GM19463 (cell line): ENCODE results near the gene ABHD4.
"Not testable (repeated sequence)": the region's sequence is repeated elsewhere in the genome, so short reads cannot be mapped to it uniquely, and the experiment has no call there.

ENCODE experiments used
- ATAC-seq: cut with Tn5 transposase; IDR thresholded peaks from one replicate; pipeline ENCODE4 v1.9.1; 2021; ENCODE audit warnings: mild to moderate bottlenecking, moderate library complexity; ENCODE audit not compliant: unreplicated experiment

ABHD4 gene, protein sequence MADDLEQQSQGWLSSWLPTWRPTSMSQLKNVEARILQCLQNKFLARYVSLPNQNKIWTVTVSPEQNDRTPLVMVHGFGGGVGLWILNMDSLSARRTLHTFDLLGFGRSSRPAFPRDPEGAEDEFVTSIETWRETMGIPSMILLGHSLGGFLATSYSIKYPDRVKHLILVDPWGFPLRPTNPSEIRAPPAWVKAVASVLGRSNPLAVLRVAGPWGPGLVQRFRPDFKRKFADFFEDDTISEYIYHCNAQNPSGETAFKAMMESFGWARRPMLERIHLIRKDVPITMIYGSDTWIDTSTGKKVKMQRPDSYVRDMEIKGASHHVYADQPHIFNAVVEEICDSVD

DNA sequence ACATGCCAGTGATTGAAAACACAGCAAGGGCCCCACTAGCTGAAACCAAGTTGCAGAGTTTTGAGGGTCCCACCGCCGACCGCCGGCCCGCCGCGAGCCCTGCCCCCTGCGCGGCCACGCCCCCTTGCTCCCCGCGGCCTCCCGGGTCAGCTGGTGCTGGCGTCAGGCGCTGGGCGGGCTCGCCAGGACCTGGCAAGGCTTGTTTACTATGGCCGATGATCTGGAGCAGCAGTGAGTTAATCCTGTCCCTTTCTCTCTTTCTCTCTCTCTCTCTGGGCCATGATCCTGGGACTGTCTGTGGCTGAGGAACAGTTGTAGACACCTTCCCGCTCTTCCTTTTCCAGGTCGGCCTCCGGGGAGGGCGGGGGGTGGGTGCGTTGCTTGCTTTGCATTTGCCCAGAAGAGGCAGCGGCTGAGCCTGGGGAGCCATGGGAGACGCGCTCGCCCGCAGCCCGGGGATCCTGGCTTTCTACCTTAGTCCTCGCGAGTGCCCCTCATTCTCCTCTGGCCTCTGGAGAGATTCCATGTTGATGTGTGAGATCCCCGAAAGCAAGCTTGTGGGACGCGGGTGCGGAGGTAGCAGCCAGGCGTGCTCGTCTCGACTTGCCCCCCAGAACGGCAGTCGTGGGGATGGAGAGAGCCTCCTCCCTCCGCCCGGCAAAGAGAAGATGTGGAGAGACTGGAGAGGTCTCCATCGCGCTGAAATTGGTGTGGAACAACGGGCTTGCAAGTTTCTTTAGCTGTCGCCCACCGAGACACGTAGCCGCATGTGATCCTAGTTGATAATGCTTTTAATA, at the start of gene ABHD4:
Gene ABHD4 (plus strand): TSS at position 202 of the 797 bp plus-strand sequence. CDS start 7 bp downstream, at position 209.
- peak; percentile 74 for ATAC-seq

DNA sequence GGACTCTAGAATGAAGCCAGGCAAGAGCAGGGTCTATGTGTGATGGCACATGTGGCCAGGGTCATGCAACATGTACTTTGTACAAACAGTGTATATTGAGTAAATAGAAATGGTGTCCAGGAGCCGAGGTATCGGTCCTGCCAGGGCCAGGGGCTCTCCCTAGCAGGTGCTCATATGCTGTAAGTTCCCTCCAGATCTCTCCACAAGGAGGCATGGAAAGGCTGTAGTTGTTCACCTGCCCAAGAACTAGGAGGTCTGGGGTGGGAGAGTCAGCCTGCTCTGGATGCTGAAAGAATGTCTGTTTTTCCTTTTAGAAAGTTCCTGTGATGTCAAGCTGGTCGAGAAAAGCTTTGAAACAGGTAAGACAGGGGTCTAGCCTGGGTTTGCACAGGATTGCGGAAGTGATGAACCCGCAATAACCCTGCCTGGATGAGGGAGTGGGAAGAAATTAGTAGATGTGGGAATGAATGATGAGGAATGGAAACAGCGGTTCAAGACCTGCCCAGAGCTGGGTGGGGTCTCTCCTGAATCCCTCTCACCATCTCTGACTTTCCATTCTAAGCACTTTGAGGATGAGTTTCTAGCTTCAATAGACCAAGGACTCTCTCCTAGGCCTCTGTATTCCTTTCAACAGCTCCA, 48.7 kb upstream of the ABHD4 start:
- ATAC-seq: no peak

DNA sequence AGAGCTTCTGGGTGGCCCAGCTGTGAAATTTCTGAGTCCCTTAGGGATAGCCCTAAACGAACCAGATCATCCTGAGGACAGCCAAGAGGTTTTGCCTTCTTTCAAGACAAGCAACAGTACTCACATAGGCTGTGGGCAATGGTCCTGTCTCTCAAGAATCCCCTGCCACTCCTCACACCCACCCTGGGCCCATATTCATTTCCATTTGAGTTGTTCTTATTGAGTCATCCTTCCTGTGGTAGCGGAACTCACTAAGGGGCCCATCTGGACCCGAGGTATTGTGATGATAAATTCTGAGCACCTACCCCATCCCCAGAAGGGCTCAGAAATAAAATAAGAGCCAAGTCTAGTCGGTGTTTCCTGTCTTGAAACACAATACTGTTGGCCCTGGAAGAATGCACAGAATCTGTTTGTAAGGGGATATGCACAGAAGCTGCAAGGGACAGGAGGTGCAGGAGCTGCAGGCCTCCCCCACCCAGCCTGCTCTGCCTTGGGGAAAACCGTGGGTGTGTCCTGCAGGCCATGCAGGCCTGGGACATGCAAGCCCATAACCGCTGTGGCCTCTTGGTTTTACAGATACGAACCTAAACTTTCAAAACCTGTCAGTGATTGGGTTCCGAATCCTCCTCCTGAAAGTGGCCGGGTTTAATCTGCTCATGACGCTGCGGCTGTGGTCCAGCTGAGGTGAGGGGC, 48.0 kb upstream of the ABHD4 start:
- ATAC-seq: peak; percentile 74

DNA sequence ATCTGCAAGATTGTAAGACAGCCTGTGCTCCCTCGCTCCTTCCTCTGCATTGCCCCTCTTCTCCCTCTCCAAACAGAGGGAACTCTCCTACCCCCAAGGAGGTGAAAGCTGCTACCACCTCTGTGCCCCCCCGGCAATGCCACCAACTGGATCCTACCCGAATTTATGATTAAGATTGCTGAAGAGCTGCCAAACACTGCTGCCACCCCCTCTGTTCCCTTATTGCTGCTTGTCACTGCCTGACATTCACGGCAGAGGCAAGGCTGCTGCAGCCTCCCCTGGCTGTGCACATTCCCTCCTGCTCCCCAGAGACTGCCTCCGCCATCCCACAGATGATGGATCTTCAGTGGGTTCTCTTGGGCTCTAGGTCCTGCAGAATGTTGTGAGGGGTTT, 46.5 kb upstream of the ABHD4 start:
- no peak for ATAC-seq

DNA sequence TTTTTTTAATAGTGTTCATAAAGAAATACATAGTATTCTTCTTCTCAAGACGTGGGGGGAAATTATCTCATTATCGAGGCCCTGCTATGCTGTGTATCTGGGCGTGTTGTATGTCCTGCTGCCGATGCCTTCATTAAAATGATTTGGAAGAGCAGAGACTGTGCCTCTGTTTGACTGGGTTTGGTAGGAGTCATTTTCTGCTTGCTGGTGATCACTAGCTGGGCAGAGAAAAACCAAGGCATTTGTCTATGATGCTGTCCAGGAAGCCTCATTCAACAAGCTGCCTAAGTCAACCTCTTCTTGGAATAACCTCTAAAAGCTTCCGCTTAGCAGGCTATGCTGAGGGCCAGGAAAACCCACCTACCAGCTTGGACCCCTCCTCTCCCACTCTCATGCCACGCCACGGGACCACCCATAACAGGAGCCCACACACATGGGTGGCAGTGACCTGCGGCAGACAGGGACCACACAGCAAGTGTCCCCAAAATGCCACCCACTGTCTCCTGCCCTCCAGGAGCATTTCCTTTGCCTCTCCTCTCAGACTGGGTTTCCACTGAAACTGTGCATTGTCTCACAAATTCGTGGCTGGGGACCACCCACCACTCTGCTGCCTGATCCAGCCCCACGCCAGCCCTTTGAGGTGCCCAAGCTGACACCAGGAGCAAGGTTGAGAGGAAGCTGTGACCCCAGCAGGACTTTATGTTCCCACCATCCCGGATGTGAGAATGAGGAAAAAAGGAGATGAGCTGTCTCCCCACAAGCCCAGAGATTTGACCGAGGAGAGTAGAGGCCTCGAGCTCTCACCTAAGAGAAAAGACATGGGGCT, 45.9 kb upstream of the ABHD4 start:
- ATAC-seq: no peak

DNA sequence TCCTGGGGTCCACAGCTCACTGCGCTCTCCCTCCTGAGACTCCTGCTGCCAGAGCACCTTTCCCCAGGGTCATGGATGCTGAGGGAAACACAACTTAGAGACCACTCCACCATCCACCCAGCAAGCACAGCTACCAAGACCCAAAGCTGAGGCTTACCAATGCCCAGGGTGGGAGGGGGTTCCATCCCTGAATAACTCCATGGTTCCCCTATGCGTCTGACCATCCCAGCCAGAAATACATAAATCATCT, 45.3 kb upstream of the ABHD4 start:
- ATAC-seq: no peak

DNA sequence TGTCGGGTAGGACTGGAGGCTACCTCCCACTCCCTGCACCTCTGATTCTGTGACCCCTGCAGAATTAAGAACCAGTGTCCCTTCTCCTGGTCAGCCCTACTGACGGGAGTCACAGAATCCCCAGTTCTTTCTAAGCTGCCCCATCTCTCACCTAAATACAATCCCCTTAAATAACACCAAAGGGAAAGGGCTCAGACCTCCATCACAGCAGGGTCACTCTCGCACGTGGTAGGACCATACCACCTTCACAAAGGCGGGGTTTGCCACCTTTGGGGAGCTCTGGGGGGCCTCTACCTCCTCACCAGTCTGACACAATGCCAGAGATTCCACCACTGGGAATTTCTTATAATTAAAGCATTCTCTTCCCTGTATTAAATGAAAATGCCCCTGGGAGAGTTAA, 44.7 kb upstream of the ABHD4 start:
- no peak for ATAC-seq

DNA sequence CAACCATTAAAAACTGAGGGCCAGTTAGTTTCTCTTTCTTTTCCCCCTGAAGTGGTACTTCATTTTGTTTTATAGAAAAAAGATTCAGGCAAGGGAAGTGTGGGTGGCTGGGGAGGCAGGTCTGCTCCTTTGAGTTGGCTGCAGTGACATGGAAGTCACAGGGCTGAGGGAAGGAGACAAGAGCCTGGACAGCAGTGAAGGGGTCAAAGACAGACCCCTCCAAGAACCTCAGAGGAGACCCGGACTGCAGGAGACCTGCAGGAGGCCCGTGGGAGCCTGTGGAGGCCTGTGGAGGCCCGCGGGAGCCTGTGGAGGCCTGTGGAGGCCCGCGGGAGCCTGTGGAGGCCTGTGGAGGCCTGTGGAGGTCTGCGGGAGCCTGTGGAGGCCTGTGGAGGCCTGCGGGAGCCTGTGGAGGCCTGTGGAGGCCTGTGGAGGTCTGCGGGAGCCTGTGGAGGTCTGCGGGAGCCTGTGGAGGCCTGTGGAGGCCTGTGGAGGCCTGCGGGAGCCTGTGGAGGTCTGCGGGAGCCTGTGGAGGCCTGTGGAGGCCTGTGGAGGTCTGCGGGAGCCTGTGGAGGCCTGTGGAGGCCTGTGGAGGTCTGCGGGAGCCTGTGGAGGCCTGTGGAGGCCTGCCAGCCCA, 44.1 kb upstream of the ABHD4 start:
- ATAC-seq: not testable (repeated sequence)

DNA sequence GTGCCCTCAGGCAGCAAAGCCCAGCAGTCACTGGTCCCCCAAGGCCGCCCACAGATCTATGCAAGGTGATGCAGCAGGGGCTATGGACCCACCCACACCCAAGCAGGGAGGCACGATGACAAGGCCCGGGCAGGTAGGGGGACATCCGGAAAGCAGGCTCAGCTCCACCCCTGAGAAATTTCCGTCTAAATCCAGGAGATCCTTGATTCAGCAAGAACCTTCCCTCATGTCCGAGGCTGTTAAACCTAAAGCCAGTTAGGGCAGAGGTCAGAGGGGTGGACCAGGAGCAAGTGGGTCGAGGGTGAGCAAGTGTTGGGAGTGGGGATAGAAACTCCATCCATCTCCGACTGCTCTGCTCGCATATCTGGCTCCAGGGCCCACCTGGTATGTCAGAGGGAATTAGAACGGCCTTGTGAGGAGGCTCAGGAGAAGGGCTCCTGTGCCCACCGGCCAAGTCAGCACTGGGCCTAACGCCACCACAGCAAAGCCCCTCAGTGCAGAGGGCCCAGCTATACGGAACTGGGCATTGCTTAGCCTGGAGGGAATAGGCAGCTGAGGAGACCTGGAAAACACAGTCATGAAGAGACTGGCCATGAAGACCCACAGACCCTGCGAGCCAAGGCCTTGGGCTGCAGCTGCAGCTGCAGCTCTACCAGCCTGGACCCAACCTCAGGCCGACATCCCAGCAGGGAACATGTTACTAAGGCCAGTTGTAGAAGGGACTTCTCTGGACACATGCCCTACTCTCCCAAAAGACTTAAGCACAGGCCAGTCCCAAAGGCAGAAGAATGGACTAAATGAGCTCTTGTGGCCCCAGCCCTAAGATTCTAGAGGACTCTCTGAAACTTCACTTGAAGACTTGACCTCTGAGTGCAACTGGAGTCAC, 43.4 kb upstream of the ABHD4 start:
- no peak for ATAC-seq

DNA sequence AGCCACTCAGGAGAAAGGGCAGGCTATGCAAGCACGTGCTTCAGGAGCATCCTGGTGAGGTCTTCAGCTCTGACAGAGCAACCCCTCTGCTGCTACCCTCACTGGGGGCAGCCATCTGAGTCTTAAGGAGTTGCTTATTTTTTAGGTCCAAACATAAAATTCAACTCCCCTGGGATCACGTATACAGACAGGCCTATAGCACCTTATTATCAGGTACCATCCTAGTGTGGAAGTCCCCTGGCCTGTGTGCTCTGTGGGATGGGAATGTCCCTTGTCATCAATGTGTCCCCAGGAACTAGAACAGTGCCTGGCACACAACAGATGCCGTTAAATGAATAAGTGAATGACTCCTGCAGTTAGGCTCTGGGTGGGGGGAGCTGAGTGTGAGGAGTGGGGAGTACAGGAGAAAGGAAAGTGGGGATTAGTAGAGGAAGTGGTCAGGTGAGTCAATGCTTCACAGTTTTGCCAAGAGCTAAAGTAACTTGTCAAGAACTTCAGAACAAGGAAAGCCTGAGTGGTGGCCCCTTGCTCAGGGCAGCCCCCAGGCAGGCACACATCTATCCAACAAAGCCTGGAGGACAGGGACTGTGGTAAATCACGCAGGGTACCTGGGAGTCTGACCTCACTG, 42.6 kb upstream of the ABHD4 start:
- ATAC-seq: no peak

DNA sequence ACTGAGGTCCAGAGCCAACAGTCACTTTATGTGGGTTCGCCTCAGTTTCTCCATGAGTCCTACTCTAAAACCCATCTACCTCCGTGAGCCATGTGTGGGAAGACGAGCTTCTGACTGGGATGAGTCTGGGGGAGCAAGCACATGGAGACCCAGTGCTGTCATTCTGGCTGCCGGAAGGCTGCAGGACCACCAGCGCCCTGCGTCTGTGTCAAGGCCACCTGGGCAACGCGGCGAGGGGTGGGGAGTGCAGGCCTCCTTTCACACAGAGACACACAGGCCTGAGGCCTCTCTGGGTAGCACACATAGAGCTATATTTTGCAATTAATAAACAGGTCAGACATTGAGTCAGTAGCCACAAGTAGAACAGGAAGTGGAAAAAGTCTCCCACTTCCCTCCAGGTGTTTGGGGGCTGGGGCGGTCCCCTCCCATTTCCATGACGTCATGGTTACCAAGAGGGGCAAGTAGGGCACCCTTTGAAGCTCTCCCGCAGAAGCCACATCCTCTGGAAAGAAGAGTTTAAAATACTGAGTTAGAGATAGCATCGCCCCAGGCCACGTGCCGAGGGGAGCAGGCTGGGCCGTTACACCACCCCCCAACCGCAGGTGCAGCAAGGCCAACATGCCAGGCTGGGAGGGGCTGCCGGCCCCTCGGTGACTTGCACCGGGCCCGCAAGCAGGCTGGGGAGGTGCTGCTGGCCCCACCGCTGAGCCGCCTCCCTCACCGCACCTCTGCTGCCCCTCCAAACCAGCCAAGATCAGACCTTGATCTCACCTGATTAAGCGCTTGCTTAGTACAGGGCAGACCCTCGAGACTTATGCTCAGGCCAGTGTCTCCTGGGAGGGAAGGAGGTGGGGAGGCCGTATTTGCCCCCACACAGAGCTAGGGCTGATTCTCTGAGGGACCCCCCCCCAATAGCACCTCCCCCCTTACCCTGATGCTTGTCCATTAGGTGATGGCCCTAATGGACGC, 41.8 kb upstream of the ABHD4 start:
- ATAC-seq: peak; percentile 69

DNA sequence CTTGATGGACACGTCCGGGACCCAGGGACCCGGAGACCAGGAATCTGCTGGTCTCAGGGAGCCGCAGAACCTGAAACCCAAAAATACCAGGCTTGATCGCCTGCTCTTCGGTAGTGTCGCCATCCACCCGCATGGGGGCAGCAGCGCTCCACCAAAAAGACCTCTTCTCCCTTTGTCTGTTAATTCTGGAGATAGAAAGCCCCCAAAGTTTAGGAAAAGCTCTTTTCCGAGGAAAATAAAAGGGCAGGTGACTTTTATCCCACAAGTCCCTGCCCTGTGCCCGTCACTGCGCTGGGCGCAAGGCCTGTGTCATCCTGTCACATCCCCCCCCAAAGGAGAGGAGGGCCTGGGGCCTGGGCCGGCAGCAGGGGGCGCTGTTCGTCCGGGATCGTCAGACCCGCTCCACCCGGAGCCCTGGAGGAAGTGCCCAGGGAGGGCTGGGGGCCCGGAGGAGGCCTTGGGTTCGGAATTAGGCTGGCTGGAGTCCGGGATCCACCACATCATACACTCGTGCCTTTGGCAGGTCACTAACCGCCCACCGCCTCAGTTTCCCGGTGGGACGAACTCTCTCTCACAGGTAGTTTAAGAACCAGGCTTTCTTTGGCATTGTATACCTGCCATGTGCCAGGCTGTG, 41.0 kb upstream of the ABHD4 start:
- no peak for ATAC-seq

DNA sequence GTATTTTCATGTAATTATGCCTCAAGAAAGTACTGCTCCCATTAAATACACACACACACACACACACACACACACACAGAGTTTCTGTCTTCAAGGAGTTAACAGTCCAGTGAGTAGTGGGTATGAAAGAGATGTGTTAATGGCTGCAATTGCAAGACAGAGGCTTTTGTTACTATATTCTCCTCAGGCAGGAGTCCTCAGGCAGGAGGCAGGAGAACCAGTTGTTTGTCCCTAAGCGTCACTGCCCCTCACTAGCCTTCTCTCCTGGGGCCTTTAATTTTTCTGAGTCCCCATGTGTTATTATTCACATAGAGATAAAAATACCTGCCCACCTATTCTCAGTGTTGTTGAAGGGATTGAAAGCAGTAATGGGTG, 40.3 kb upstream of the ABHD4 start:
- no peak for ATAC-seq

DNA sequence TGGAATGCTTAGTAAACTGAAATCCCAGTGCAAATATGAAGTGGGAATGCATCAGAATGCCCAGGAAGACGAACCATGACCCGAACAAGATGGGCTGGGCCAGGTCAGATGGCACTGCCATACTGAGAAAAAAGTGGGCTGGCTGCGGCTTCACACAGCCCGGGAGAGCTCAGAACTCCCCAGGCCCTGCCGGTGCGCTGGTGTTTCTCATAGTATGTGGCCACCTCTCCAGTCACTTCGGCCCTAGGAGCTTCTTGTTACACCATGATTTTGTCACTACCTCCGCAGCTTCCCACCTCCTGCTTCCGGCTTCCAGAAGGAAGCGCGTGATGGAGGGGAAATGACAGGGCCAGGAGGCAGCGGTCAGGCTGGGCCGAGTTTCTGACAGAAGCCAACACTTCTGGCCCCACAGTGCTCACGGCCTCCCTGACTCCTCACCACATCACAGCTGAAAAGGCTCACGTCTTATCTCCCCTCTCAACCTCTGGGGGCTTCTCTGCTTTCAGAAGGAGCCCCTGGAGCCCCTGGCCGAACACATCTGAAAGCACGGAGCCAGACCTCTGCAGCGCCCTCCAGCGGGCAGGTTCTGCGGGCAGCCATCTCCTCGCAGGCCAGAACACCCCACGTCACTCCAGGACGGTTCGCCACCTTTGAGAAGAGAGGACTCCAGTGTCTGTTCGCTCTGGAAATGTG, 39.7 kb upstream of the ABHD4 start:
- no peak for ATAC-seq

DNA sequence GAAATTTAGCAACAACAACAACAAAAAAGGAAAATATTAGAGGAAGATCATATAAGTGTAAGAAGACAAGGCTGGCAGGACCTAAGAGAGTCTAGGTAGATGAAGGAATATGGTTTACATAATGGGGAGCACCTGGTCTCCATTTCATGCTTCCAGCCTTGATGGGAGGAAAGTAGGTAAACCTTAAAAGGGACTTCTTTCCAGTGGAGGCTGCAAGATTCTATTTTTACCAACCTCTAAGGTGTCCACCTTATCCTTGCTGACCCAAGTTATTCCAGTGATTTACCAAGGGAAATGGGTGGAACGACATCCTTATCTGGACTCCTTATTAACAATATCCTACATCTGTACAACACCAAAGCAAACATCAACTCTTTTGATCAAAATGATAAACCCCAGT, 39.1 kb upstream of the ABHD4 start:
- ATAC-seq: no peak

DNA sequence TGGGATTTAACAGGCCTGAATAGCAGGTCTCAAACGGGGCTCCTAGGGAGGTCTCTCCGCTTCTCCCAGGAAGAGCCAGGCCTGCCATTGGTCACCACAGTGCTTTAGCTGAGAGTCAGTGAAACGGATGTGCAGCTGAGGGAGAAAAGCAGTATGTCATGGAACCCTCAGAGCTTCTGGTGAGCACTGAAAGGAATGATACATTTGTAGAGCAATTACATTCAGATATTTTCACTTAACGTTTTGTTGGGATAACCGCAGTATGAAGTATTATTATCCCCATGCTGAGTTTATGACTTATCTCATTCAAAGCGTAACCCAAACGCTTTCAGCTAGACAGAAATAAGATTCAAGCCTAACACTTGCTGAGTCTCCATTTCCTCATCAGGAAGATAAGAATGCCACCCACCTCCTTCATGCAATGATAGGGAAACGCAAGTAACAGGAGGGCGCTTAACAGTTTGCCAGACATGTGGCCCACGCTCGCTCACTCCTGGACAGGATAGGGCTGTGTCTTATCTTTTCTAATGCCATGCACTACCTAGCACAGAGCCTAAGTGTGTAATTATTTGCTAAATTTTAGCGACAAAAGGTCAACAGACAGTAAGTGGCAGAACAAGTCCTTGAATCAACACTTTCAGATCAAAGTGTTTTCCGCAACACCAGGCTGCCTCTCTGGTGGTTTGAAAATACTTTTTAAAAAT, 37.3 kb upstream of the ABHD4 start:
- ATAC-seq: no peak
